HG03280 (cell line): ENCODE data around the gene ELP4.
"Not testable (repeated sequence)": the region's sequence is repeated elsewhere in the genome, so short reads cannot be mapped to it uniquely, and the experiment has no call there.

Source experiments
- ATAC-seq: cut with Tn5 transposase; IDR thresholded peaks from one replicate; pipeline ENCODE4 v1.9.1; 2021; ENCODE audit warnings: mild to moderate bottlenecking, moderate library complexity; ENCODE audit not compliant: unreplicated experiment

The ELP4 gene

GRCh38 chr11:31509429-31510345, at the start of gene ELP4, which contains the start of gene IMMP1L:
ELP4 (plus strand) TSS chr11:31509767; CDS start chr11:31509785, 18 bp downstream.
IMMP1L (minus strand) TSS chr11:31509622; CDS start chr11:31463276, 46,346 bp downstream.
- ATAC-seq: peak; percentile 100

GRCh38 chr11:31464436-31464835, 45.1 kb upstream of the ELP4 start:
- no peak for ATAC-seq

- no peak for ATAC-seq
Observed at GRCh38 chr11:31474083-31474482, 35.5 kb upstream of the ELP4 start.

GRCh38 chr11:31477528-31478222, 31.9 kb upstream of the ELP4 start:
- ATAC-seq: no peak

- no peak for ATAC-seq
Observed at GRCh38 chr11:31478223-31478590, 31.4 kb upstream of the ELP4 start.

- ATAC-seq: no peak
Observed at GRCh38 chr11:31479066-31479465, 30.5 kb upstream of the ELP4 start.

GRCh38 chr11:31480930-31481329, 28.6 kb upstream of the ELP4 start:
- no peak for ATAC-seq

- ATAC-seq: no peak
Observed at GRCh38 chr11:31484497-31484896, 25.1 kb upstream of the ELP4 start.

GRCh38 chr11:31487848-31488247, 21.7 kb upstream of the ELP4 start:
- ATAC-seq: peak; percentile 59

- ATAC-seq: no peak
Observed at GRCh38 chr11:31492320-31492913, 17.1 kb upstream of the ELP4 start.

- no peak for ATAC-seq
Observed at GRCh38 chr11:31493235-31493634, 16.3 kb upstream of the ELP4 start.

- not testable (repeated sequence) for ATAC-seq
Observed at GRCh38 chr11:31493762-31494161, 15.8 kb upstream of the ELP4 start.

GRCh38 chr11:31499576-31500178, 9.9 kb upstream of the ELP4 start:
- no peak for ATAC-seq

- no peak for ATAC-seq
Observed at GRCh38 chr11:31500560-31500959, 9.0 kb upstream of the ELP4 start.

- ATAC-seq: peak; percentile 8
Observed at GRCh38 chr11:31509051-31509428, 527 bp upstream of the ELP4 start.

- no peak for ATAC-seq
Observed at GRCh38 chr11:31512117-31512516, 2.5 kb downstream of the ELP4 start.

GRCh38 chr11:31521497-31522150, 12.1 kb downstream of the ELP4 start:
- no peak for ATAC-seq

- no peak for ATAC-seq
Observed at GRCh38 chr11:31529189-31529588, 19.6 kb downstream of the ELP4 start.

GRCh38 chr11:31529701-31530100, 20.1 kb downstream of the ELP4 start:
- no peak for ATAC-seq

GRCh38 chr11:31531293-31531692, 21.7 kb downstream of the ELP4 start:
- ATAC-seq: no peak

GRCh38 chr11:31535479-31535878, 25.9 kb downstream of the ELP4 start:
- ATAC-seq: no peak
